ENCODE measurements around the gene ACOT9. TPM values are rescaled to one million over a fixed set of nuclear protein-coding genes. Genes with fewer than 3 reads are reported as not detected.

The ACOT9 gene
- total RNA-seq, result 10 to 100 TPM; 14.9 to 18.5 (median 16.2) TPM

GRCh38 chrX:23742697-23743622 is at the start of gene ACOT9:
Gene ACOT9 (minus strand): TSS chrX:23743276. CDS start chrX:23743144, 132 bp downstream.
- H3K36me3 ChIP-seq, result no peaks in the 10 kb centered on the region
- TF ChIP-seq POLR2A (IDR thresholded peaks at IDR 0.05), result peak in 1 of 2 donors; percentile 79
- TF ChIP-seq EP300 (IDR thresholded peaks at IDR 0.05), result no peak
- TF ChIP-seq CTCF (IDR thresholded peaks at IDR 0.05), result no peak
- TF ChIP-seq POLR2AphosphoS5 (IDR thresholded peaks at IDR 0.05), result peak in 1 of 3 donors; percentile 23
- H3K27me3 ChIP-seq, result no peaks in the 10 kb centered on the region
- 38% methylated on average over 40 of the region's 73 CpGs for WGBS
- no peaks in the 10 kb centered on the region for H3K9me3 ChIP-seq
- peak; percentile 95 for DNase-seq (ENCODE audit: low spot score in 2 of 2)
- peak within 1 kb of the TSS; percentile 98 for H3K27ac ChIP-seq
- peak within 1 kb of the TSS; percentile 70 for H3K4me3 ChIP-seq
- no peaks in the 10 kb centered on the region for H3K4me1 ChIP-seq

GRCh38 chrX:23790155-23790497 is 47.0 kb upstream of the ACOT9 start:
- Histone ChIP-seq H3K9me3 (no peaks in the 10 kb centered on the region), H3K36me3 (no peaks in the 10 kb centered on the region), H3K27me3 (no peaks in the 10 kb centered on the region), H3K4me3 (no peak overlapping the region), H3K4me1 (no peaks in the 10 kb centered on the region), H3K27ac (no peak overlapping the region)
- TF ChIP-seq POLR2A (IDR thresholded peaks at IDR 0.05) (no peak), CTCF (IDR thresholded peaks at IDR 0.05) (no peak), POLR2AphosphoS5 (IDR thresholded peaks at IDR 0.05) (no peak), EP300 (IDR thresholded peaks at IDR 0.05) (no peak)
- WGBS, result 91% methylated on average over 11 of the region's 11 CpGs
- DNase-seq (ENCODE audit: low spot score in 2 of 2), result no peak

GRCh38 chrX:23789386-23790154 is 46.5 kb upstream of the ACOT9 start:
- 90% methylated on average over 8 of the region's 8 CpGs for WGBS
- TF ChIP-seq CTCF (IDR thresholded peaks at IDR 0.05) (no peak), POLR2A (IDR thresholded peaks at IDR 0.05) (no peak), POLR2AphosphoS5 (IDR thresholded peaks at IDR 0.05) (no peak), EP300 (IDR thresholded peaks at IDR 0.05) (no peak)
- Histone ChIP-seq H3K4me3 (no peak overlapping the region), H3K27ac (no peak overlapping the region), H3K4me1 (no peaks in the 10 kb centered on the region), H3K36me3 (no peaks in the 10 kb centered on the region), H3K9me3 (no peaks in the 10 kb centered on the region), H3K27me3 (no peaks in the 10 kb centered on the region)
- DNase-seq (ENCODE audit: low spot score in 2 of 2), result no peak

GRCh38 chrX:23788946-23789345 is 45.9 kb upstream of the ACOT9 start:
- H3K36me3 ChIP-seq, result no peaks in the 10 kb centered on the region
- no peaks in the 10 kb centered on the region for H3K9me3 ChIP-seq
- H3K27ac ChIP-seq, result no peak overlapping the region
- DNase-seq (ENCODE audit: low spot score in 2 of 2), result no peak
- H3K4me3 ChIP-seq, result no peak overlapping the region
- H3K4me1 ChIP-seq, result no peaks in the 10 kb centered on the region
- H3K27me3 ChIP-seq, result no peaks in the 10 kb centered on the region
- WGBS, result 69% methylated on average over 4 of the region's 4 CpGs
- no peak for TF ChIP-seq POLR2A (IDR thresholded peaks at IDR 0.05)

- no peaks in the 10 kb centered on the region for H3K9me3 ChIP-seq
- no peaks in the 10 kb centered on the region for H3K4me1 ChIP-seq
- no peak overlapping the region for H3K4me3 ChIP-seq
- DNase-seq (ENCODE audit: low spot score in 2 of 2), result no peak
- no peaks in the 10 kb centered on the region for H3K36me3 ChIP-seq
- H3K27me3 ChIP-seq, result no peaks in the 10 kb centered on the region
- no peak overlapping the region for H3K27ac ChIP-seq
- TF ChIP-seq POLR2A (IDR thresholded peaks at IDR 0.05), result no peak
- TF ChIP-seq POLR2AphosphoS5 (IDR thresholded peaks at IDR 0.05), result no peak
- no peak for TF ChIP-seq EP300 (IDR thresholded peaks at IDR 0.05)
- TF ChIP-seq CTCF (IDR thresholded peaks at IDR 0.05), result no peak
These were observed 45.4 kb upstream of the ACOT9 start for GRCh38 chrX:23788521-23788920.

All from suprapubic skin (tissue), 4 donors.